GM21447 (cell line): Measurements from ENCODE around the gene HOXA10.

Source experiments
- ATAC-seq: cut with Tn5 transposase; IDR thresholded peaks from one replicate; pipeline ENCODE4 v1.9.1; 2021; ENCODE audit not compliant: unreplicated experiment

The HOXA10 gene

GRCh38 chr7:27173956-27174873, at the start of gene HOXA10:
TSS of gene HOXA10 (minus strand) at chr7:27174320. CDS start at chr7:27174306, 14 bp downstream.
- no peak for ATAC-seq

DNA sequence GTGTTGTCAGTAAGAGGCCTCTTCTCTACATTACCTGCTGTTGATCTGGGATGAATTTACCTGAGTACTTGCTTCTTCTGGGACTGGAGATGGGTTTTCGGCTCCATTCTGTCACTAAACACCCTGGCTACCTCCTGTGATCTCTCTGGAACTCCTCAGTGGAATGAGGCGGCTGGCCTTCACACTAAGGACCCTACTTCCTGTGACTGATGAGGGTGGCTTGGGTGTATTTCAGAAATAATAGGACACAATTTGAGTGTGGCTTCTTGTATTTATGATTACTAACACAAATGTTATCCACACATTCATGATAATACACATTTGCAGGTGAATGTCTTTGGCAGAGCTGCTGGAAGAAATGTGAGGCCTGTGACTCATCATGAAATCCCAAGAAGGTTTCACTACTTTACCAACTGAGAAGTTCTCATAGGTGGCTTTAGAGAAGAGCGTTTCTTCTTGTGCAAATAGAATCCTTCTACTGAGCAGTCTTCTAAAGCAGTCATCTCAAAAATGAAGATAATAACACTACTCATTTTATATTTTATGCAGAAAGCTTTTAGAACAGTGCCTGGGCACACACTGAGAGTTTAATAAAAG, 47.2 kb upstream of the HOXA10 start:
- no peak for ATAC-seq

- no peak for ATAC-seq
These were observed 46.4 kb upstream of the HOXA10 start for GRCh38 chr7:27220440-27220955.

DNA sequence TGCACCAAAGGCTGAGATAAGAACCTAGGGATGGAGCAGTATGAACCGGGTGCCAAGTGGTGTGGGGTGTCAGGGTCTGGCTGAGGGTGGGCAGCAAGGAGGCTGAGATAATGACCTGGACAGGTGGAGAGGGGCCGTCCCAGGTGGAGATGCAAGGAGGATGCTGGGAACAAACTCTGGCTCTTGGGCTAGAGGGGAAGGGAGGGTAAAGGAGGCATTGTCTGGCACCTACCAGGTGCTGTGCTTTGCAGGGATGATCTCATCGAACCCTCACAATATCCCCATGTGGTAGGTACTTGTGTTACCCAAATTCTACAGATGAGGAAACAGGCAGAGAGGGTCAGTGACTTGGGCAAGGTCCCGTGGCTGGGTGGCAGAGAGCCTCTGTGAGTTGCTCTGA, 45.7 kb upstream of the HOXA10 start:
- no peak for ATAC-seq

DNA sequence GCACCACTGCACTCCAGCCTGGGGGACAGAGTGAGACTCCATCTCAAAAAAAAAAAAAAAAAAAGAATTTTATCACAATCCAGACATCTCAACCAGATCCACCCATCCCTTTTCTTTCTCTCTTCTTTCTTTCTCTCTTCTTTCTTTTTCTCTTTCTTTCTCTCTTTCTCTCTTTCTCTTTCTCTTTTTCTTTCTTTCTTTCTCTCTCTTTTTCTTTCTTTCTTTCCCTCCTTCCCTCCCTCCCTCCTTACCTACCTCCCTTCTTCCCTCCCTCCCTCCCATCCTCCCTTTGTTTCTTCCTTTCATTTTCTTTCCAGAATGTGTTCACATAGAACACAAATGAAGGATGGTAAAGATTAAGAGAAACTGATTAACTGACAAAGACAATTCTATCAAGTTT, 43.8 kb upstream of the HOXA10 start:
- ATAC-seq = no peak

- no peak for ATAC-seq
These were observed 41.2 kb upstream of the HOXA10 start for GRCh38 chr7:27215356-27215755.

DNA sequence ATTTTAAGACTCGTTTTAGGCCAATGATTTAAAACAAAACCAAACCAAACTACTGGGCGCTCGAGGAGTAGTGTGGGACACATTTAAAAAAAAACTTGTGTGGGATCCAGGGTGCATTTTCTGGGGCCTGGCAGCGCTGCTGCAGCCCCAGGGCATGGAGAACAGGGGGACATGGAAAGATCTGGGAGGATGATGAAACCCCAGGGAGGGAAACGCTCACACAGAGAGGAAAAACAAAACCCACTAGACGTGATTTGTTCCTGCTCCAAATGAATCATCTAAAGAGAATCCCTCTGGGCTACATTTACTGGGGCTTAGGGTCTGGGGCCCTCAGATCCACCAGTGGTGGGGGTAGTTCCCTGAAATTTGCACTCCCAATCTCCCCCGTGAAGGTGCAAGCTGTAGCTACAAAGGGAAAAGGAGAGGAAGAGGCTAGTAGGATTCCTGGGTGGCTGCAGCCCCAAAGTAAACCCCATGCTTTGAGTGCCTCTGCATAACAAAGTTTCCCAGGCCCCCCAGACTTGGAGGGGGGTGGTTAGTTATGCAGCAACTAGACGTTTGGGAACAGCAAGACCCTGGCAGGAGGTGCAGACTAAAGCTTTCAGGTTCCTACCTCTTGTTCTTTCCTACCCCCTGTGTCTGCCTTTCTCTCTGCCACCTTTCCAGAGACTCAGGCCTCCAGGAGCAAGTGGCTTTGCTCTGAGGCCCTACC, 40.3 kb upstream of the HOXA10 start:
- ATAC-seq = no peak

- no peak for ATAC-seq
These were observed 39.5 kb upstream of the HOXA10 start for GRCh38 chr7:27213433-27214238.

GRCh38 chr7:27212497-27213432, 38.6 kb upstream of the HOXA10 start:
- ATAC-seq = no peak

- no peak for ATAC-seq
These were observed 37.7 kb upstream of the HOXA10 start for GRCh38 chr7:27211764-27212204.

GRCh38 chr7:27211084-27211446, 36.9 kb upstream of the HOXA10 start:
- no peak for ATAC-seq

DNA sequence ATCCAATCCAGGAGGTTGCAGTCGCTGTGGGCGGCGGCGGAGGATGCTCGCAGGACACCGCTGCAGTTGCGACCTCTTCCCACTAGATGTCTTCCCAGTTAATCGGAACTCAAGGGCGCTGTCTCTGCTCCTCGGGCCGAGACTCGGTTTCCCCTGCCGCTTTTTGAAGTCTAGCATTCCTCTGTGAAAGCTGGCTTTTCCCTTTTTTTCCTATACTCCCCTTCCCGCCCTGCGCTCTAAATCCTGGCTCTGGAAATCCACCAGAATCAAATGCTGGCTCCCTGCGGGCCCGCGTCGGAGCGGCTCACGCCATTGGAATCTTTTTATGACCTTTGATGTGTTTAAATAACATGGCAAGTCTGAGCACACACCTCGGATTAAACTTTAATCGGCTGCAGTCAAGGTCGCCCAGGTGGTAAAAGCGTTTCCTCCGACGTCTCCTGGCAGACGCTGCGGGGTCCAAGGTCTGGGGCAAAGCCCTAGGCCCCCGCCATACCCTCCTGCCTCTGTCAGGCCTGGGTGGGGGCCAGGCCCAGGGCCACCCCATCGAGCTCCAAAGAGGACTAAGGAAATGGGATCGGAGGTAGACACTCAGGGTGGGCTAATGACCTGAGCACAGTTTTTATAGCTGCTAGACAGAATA, 36.4 kb upstream of the HOXA10 start:
- ATAC-seq = peak; percentile 55

- ATAC-seq = no peak
These were observed 35.9 kb upstream of the HOXA10 start for GRCh38 chr7:27209933-27210440.

DNA sequence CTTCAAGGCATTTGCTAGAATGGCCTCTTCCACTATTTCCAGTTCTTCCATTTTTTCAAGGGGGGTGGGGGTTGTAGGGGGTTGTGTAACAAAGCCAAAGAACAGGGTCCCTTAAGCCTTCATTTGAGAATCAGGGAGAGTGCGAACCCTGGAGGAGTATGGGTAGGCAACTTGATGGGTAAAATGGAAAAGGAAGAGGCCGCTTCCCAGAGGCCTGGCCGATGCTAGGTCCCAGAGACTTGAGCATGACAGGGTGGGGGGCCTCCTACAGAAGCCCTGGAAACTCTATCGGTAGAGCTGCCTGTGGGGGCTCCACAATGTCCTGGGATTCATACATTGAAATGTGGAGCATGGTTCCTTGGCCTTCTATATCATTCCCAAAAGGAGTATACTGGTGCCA, 34.9 kb upstream of the HOXA10 start:
- no peak for ATAC-seq

- no peak for ATAC-seq
These were observed 33.3 kb upstream of the HOXA10 start for GRCh38 chr7:27207348-27207985.

- no peak for ATAC-seq
These were observed 31.5 kb upstream of the HOXA10 start for GRCh38 chr7:27205325-27206280.

DNA sequence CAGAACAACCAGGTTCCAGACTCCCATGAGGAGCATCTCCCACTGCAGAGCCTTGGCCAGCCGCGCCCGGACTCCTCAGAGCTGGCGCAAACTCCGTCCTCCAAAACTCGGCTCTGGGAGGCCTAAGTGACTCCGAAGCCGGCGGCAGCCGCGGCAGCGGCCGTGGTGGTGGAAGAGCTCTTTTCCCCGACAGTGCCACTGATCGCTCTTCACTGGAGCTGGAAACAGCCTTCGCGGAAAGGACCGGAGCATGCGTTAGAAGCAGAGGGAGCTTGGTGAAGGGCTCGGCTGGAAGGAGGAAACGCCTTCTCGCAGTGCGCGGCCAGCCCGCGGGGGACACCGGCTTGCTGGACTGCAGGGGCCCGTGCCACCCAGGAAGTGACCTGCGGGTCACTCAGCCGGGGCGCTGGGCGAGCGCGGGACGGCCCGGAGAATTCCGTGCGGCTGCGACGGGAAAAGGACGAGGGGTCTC, 30.8 kb upstream of the HOXA10 start:
- no peak for ATAC-seq
